ENCODE results near the gene ZSCAN23.

ZSCAN23 gene

GRCh38 chr6:28399350-28400121 is 43.8 kb downstream of the ZSCAN23 start, which contains the start of gene ZSCAN12:
ZSCAN12 (minus strand) TSS chr6:28399747; CDS start chr6:28398405, 1,342 bp downstream.
- TF ChIP-seq, protein P1, sequence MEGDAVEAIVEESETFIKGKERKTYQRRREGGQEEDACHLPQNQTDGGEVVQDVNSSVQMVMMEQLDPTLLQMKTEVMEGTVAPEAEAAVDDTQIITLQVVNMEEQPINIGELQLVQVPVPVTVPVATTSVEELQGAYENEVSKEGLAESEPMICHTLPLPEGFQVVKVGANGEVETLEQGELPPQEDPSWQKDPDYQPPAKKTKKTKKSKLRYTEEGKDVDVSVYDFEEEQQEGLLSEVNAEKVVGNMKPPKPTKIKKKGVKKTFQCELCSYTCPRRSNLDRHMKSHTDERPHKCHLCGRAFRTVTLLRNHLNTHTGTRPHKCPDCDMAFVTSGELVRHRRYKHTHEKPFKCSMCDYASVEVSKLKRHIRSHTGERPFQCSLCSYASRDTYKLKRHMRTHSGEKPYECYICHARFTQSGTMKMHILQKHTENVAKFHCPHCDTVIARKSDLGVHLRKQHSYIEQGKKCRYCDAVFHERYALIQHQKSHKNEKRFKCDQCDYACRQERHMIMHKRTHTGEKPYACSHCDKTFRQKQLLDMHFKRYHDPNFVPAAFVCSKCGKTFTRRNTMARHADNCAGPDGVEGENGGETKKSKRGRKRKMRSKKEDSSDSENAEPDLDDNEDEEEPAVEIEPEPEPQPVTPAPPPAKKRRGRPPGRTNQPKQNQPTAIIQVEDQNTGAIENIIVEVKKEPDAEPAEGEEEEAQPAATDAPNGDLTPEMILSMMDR (IDR thresholded peaks at IDR 0.05; ENCODE audit: borderline replicate concordance, control extremely low read depth, extremely low read depth, insufficient read depth, missing control alignments), result peak; percentile 57
- DNase-seq (ENCODE audit: low spot score), result peak; percentile 86
- in situ Hi-C loops (cut with MboI; ENCODE audit: low sequenced_read_pairs, unreplicated experiment), result no loop called here

DNA sequence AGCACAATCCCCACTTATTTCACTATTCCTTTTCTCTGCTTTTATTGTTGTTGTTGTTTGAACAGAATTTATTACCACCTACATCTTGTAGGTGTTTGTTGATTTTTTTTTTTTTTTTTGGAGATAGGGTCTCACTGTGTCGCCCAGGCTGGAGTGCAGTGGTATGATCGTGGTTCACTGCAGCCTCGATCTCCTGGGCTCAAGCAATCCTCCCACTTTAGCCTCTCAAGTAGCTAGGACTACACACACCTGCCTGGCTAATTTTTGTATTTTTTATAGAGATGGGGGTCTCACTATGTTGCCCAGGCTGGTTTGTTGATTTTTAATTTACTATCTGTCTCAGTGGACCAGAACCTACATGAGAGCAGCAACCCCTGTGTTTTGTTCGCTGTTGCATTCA is 47.4 kb downstream of the ZSCAN23 start:
- TF ChIP-seq, protein P1 (IDR thresholded peaks at IDR 0.05; ENCODE audit: borderline replicate concordance, control extremely low read depth, extremely low read depth, insufficient read depth, missing control alignments), result no peak
- no peak for DNase-seq (ENCODE audit: low spot score)
- in situ Hi-C loops (cut with MboI; ENCODE audit: low sequenced_read_pairs, unreplicated experiment), result no loop called here

GRCh38 chr6:28393912-28394662 is 49.2 kb downstream of the ZSCAN23 start:
- in situ Hi-C loops (cut with MboI; ENCODE audit: low sequenced_read_pairs, unreplicated experiment), result no loop called here
- DNase-seq (ENCODE audit: low spot score), result no peak
- TF ChIP-seq, protein P1 (IDR thresholded peaks at IDR 0.05; ENCODE audit: borderline replicate concordance, control extremely low read depth, extremely low read depth, insufficient read depth, missing control alignments), result peak; percentile 22

DNA sequence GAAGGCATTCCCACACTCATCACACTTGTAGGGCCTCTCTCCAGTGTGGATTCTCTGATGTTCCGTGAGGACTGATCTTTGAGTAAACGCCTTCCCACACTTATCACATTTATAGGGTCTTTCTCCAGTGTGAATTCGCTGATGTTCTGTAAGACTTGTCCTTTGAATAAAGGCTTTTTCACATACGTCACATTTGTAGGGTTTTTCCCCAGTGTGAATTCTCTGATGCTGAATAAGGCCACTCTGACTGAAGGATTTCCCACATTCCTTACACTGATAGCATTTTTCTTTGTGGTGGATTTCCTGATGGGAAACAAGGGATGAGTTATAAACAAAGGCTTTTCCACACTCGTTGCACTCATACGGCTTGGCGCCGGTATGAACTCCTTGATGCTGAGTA is 52.6 kb downstream of the ZSCAN23 start:
- DNase-seq (ENCODE audit: low spot score), result no peak
- in situ Hi-C loops (cut with MboI; ENCODE audit: low sequenced_read_pairs, unreplicated experiment), result no loop called here
- TF ChIP-seq, protein P1 (IDR thresholded peaks at IDR 0.05; ENCODE audit: borderline replicate concordance, control extremely low read depth, extremely low read depth, insufficient read depth, missing control alignments), result no peak

DNA sequence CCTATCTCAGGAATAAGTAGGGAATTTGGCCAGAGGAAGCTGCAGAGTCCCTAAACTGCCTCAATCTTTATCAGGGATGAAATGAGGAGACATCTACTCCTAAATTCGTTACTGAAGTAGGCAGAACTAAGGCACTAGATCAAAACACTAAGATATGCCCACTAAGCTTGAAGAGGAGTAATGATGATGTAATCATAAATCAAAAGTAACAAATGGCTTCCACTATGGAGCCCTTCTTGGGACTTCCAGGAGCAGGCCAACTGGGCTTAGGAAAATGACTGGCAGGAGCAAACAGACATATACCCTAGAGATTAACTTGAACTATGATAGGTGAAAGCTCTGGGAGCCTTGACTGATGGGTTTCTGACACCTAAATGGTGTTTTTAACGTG is 59.2 kb downstream of the ZSCAN23 start:
- TF ChIP-seq, protein P1 (IDR thresholded peaks at IDR 0.05; ENCODE audit: borderline replicate concordance, control extremely low read depth, extremely low read depth, insufficient read depth, missing control alignments), result no peak
- DNase-seq (ENCODE audit: low spot score), result no peak
- in situ Hi-C loops (cut with MboI; ENCODE audit: low sequenced_read_pairs, unreplicated experiment), result loop anchor here (10.0 kb wide), 1 partner anchor 249 kb away; no protein-coding TSS in a partner anchor

GRCh38 chr6:28383235-28384142 is 59.8 kb downstream of the ZSCAN23 start:
- peak; percentile 84 for DNase-seq (ENCODE audit: low spot score)
- TF ChIP-seq, protein P1 (IDR thresholded peaks at IDR 0.05; ENCODE audit: borderline replicate concordance, control extremely low read depth, extremely low read depth, insufficient read depth, missing control alignments), result no peak
- in situ Hi-C loops (cut with MboI; ENCODE audit: low sequenced_read_pairs, unreplicated experiment), result loop anchor here (10.0 kb wide), 1 partner anchor 249 kb away; no protein-coding TSS in a partner anchor

Data from GM13976 (cell line).